HG03066 (cell line): Measurements from ENCODE around the gene SPATA6L.
A peak's percentile ranks its signal among the peaks of the same experiment; 100 is the strongest.

Source experiments
- ATAC-seq: cut with Tn5 transposase; IDR thresholded peaks from one replicate; pipeline ENCODE4 v1.9.1; 2021; ENCODE audit warnings: low read depth; ENCODE audit not compliant: unreplicated experiment

SPATA6L gene

DNA sequence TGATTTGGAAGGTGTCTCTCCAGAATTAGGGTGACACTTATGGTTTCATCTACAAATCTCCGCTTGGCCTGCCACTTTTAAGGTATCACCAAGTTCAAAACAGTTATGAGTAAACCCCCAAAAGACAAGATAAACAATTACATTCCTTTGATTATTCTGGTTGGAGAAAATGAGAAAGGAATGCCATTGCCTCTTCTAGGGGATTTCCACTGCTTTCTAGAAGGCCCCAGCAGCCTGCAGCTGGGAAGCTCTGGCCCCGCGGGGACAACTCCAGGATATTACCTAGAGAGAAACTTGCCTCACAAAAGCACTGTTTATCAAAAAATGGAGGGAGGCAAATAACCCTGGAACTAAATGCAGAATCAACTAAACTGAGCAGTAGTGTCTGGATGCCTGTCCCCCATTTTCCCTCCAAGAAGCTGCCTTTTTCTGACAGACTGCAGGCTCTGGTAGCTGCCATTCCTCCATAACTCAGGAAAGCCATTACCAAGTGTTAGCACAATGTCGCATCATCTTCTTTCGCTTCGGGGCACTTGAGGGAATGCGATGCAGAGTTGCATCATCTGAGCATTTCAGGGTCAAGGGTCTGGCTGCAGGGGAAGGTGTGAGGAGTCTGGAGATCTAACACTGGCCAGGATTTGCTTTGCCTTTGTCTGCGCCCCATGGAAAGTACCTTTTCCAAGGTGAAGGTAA, 75.7 kb downstream of the SPATA6L start:
- ATAC-seq, result no peak

DNA sequence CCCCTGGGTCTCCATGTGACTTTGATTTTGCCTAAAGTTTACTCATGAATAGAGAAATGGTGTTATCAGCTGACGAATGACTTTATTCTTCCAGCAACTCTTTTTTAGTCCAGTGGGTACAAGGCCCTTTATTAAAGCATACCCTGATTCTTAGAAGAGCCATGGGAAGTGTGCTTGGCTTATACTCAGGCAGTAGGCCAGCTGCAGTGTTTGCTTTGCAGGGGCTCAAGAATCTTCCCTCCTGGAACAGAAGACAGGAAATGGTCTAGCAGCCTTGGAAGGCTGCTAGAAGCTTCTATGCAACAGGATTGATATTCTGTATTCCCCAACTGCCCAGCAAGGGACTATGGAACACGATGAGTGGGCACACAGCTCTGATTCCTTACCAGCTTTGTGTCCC, 77.6 kb downstream of the SPATA6L start:
- ATAC-seq, result no peak

DNA sequence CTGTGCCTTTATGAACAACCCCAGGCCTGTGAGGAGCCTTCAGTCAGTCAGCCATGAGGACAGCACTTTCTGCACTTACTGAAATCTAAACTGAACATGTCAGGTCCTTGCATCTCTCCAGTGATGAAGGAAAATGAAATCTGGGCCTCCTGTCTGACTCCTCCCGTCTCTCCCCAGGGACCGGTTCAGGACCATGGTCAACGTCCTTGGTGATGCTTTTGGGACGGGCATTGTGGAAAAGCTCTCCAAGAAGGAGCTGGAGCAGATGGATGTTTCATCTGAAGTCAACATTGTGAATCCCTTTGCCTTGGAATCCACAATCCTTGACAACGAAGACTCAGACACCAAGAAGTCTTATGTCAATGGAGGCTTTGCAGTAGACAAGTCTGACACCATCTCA, 81.1 kb downstream of the SPATA6L start:
- no peak for ATAC-seq

- ATAC-seq, result no peak
These were observed 81.6 kb downstream of the SPATA6L start for GRCh38 chr9:4584636-4585035.

DNA sequence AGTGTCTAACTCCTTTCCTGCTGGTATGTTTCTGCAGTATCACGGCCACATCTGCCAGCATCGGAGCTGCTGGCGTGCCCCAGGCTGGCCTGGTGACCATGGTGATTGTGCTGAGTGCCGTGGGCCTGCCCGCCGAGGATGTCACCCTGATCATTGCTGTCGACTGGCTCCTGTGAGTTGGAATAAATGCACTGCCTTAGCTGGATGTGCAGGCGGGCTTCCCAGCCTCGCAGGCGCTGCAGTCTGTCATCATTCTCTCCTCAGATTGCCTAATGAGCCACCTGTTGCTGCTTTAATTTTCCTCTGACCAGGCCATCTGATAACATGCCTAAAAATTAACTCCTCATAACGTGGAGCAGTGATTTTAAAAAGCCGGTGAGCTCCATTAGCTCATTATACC, 83.3 kb downstream of the SPATA6L start:
- no peak for ATAC-seq

- no peak for ATAC-seq
These were observed 84.3 kb downstream of the SPATA6L start for GRCh38 chr9:4581861-4582565.

- no peak for ATAC-seq
These were observed 85.1 kb downstream of the SPATA6L start for GRCh38 chr9:4581035-4581760.

GRCh38 chr9:4579001-4579400, 87.3 kb downstream of the SPATA6L start:
- no peak for ATAC-seq

DNA sequence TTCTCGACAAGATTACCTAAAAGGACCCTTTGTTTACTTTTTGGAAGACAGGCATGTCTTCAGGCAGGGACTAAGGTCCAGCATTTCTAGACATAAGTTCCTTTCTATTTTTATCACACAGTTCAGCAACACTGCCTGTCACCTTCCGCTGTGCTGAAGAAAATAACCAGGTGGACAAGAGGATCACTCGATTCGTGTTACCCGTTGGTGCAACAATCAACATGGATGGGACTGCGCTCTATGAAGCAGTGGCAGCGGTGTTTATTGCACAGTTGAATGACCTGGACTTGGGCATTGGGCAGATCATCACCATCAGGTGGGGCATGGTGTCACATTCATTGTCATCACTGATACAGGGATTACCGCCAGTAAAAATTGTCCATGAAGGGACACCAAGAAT, 89.8 kb downstream of the SPATA6L start:
- ATAC-seq, result no peak

GRCh38 chr9:4575997-4576396, 90.3 kb downstream of the SPATA6L start:
- no peak for ATAC-seq

GRCh38 chr9:4574657-4575243, 91.5 kb downstream of the SPATA6L start:
- no peak for ATAC-seq

- ATAC-seq, result no peak
These were observed 92.5 kb downstream of the SPATA6L start for GRCh38 chr9:4573634-4574389.

DNA sequence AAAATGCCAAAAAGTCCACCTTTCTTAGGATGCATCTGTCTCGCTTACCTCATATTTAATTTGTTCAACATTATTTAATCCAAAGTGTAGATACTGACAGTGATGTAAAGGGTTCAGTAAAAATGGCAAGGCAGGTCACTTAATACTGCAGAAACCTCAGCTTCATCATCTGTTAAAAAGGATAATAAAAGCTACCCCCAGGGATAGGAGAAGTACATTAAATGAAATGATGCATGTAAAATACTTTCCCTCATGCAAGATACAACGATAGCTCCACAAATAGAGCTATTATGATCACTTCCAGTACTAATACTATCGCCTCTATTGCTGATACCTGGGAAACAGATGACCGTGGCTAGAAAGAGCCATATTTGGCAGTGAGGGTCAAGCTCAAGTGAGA, 93.1 kb downstream of the SPATA6L start:
- ATAC-seq, result no peak

DNA sequence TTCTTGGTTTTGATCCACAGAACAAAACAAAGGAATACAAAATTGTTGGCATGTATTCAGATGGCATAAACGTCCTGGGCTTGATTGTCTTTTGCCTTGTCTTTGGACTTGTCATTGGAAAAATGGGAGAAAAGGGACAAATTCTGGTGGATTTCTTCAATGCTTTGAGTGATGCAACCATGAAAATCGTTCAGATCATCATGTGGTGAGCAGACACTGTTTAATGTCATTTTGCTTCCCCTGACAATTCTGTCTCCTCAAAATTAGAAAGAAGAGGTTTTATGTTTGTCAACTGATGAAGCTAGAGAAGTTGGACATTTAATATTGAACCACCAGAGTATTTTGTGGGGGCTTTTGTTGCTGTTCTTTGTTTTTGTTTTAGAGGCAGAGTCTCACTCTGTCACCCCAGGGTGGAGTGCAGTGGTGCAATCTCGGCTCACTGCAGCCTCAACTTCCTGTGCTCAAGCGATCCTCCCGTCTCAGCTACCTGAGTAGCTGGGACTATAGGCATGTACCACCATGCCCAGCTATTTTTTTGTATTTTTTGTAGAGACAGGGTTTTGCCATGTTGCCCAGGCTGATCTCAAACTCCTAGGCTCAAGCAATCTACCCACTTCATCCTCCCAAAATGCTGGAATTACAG, 94.0 kb downstream of the SPATA6L start:
- no peak for ATAC-seq

DNA sequence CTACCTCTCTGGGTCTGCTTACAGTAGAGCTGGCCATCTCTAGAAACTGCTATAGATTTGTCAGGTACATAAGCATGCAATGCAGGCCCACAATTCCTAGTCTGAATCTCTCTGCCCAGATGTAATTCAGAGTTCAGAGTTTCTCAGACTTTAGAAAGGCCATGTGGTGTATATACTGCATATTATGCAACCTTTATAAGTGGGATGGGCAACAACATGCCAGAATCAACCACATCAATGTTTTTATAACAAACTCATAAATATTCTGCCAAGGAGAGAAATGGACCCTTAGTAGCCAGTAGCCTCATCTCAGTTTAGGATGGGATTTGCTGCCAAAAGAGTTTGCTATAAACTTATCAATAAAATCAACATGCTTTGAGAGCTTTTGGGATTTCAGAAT, 97.2 kb downstream of the SPATA6L start:
- no peak for ATAC-seq

DNA sequence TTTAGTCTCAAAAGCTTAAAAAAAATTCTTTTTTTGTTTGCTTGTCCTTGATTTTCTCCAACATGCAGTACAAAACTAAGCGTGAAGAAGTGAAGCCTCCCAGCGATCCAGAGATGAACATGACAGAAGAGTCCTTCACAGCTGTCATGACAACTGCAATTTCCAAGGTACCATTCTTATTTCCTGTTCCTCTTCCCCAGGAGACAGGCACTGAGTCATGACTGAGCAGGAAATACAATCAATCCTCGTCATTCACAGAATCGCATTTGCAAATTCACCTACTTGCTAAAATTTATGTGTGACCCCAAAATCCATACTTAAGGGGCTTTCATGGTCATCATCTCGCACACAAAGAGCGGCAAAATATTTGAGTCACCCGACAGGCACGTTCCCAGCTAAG, 98.7 kb downstream of the SPATA6L start:
- ATAC-seq, result no peak

- ATAC-seq, result no peak
These were observed 99.5 kb downstream of the SPATA6L start for GRCh38 chr9:4566806-4567205.

- no peak for ATAC-seq
These were observed 103.2 kb downstream of the SPATA6L start for GRCh38 chr9:4563105-4563504.

- ATAC-seq, result peak; percentile 88
These were observed 106.8 kb downstream of the SPATA6L start for GRCh38 chr9:4559261-4560182.
